ENCODE data around the gene PLXDC1. TPM values are rescaled to one million over a fixed set of nuclear protein-coding genes. Genes with fewer than 3 reads are reported as not detected.
"Not testable (repeated sequence)": the region's sequence is repeated elsewhere in the genome, so short reads cannot be mapped to it uniquely, and the experiment has no call there.

PLXDC1 gene
- total and polyA plus RNA-seq, 2 of the 13 experiments (the other 11 are each of a cell fraction or from before 2014, with no cell fraction given), result not detected

DNA sequence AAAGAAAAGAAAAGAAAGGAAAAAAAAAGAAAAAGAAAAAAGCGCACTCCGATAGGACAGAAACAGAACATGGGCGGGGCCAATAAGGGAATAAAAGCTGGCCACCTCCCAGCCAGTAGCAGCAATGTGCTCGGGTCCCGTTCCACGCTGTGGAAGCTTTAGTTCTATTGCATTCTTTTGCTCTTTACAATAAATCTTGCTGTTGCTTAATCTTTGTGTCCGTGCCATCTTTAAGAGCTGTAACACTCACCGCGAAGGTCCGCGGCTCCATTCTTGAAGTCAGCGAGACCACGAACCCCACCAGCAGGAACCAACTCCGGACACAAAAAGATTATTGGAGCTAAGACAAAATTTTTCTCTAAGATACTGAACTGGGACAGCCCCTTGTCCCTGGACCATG lies 17.7 kb upstream of the PLXDC1 start (continued):
- TF ChIP-seq ZNF30 (CRISPR knock-in tag; IDR thresholded peaks at IDR 0.05) (no peak), ZBTB38 (CRISPR knock-in tag; IDR thresholded peaks at IDR 0.05) (no peak)

DNA sequence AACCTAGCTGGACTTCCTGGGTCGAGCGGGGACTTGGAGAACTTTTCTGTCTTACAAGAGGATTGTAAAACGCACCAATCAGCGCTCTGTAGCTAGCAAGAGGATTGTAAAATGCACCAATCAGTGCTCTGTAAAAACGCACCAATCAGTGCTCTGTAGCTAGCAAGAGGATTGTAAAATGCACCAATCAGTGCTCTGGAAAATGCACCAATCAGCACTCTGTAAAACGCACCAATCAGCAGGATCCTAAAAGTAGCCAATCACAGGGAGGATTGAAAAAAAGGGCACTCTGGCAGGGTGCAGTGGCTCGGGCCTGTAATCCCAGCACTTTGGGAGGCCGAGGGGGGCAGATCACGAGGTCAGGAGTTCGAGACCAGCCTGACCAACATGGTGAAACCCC lies 17.1 kb upstream of the PLXDC1 start:
- in situ Hi-C loops (cut with HindIII; ENCODE audit: extremely low pct_ligation_motif_present, low pct_unique_long_range_greater_than_20kb), result loop anchor here (25.0 kb wide), 1 partner anchor 406 kb away; the partner anchor contains the start of gene PSMB3
- H4K20me1 ChIP-seq (ENCODE audit: insufficient read depth, low read length); H3K9me3 ChIP-seq (ENCODE audit: low read length); CTCF ChIA-PET (ENCODE audit: low intra/inter-chr PET ratio, low total read pairs); H3K36me3 ChIP-seq (replicated peaks in 1 of 2; ENCODE audit: control insufficient read depth in 1 of 2, insufficient read depth in 2 of 2, low read length in 2 of 2); DNase-seq (ENCODE audit: low spot score); H3K4me3 ChIP-seq (replicated peaks in 1 of 3; ENCODE audit: insufficient read depth in 1 of 3, low read depth in 2 of 3, low read length in 3 of 3); intact Hi-C loops (cut with micrococcal nuclease; ENCODE audit: unreplicated experiment); H2AFZ ChIP-seq (ENCODE audit: low read length); H3K79me2 ChIP-seq (ENCODE audit: insufficient read depth, low read length); BruUV-seq (replicated peaks); FAIRE-seq; H3K27ac ChIP-seq (ENCODE audit: extremely low read length, insufficient read depth, low read length); ATAC-seq; H3K4me2 ChIP-seq (ENCODE audit: low read depth, low read length); H3K9ac ChIP-seq (ENCODE audit: insufficient read depth, low read depth, low read length); POLR2A ChIA-PET: not testable (repeated sequence)
- H3K27me3 ChIP-seq (ENCODE audit: control insufficient read depth in 1 of 2, insufficient read depth in 2 of 2, low read length in 2 of 2), result peaks cover 4 to 27% of the 10 kb centered on the region in 2 experiments; a peak in 4 of 5 replicates
- TF ChIP-seq NFYC (CRISPR knock-in tag; IDR thresholded peaks at IDR 0.05), result peak; percentile 59; the same call in 1 of the 2 replicates
- TF ChIP-seq MAFF (IDR thresholded peaks at IDR 0.05; ENCODE audit: low read depth, low read length), result 0 out of 2 replicates have a peak, but pooled peaks have one; percentile 2
- TF ChIP-seq NFYB (CRISPR knock-in tag; IDR thresholded peaks at IDR 0.05), result peak; percentile 50; the same call in 1 of the 2 replicates
- TF ChIP-seq MAFK (conservative IDR thresholded peaks at IDR 0.05 in 1 of 2, IDR thresholded peaks at IDR 0.05 in 1 of 2; ENCODE audit: low read length in 2 of 2), result peak in 1 of 2 experiments; percentile 13; a peak in 1 of 4 replicates
- WGBS (ENCODE audit: low lambda C conversion rate), result 65% methylated on average over 10 of the region's 10 CpGs
- peaks cover 14% of the 10 kb centered on the region; the same call in 1 of the 2 replicates for H3K4me1 ChIP-seq (ENCODE audit: insufficient read depth, low read length)

DNA sequence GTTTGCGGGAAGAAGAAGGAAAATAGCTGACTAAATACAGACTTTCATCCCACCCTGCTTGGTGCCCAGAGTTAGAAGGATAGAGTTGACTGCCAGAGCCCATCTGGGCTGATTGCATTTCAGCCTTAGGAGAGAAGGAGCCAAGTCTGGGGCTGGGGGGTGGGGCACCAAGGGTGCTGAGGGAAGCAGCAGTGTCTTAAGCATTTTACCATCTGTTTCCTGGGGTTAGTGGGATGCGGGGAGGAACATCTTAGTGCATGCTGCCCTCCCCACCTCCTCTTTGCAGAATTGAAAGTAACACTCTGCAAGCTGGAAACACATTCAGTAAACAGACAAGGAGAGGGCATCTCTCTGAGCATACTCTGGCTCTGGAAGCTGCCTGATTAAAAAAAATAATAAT lies 16.0 kb upstream of the PLXDC1 start:
- intact Hi-C loops (cut with micrococcal nuclease; ENCODE audit: unreplicated experiment), result no loop called here

More for the DNA sequence above, 16.0 kb upstream of the PLXDC1 start:
- in situ Hi-C loops (cut with HindIII; ENCODE audit: extremely low pct_ligation_motif_present, low pct_unique_long_range_greater_than_20kb), result loop anchor here (25.0 kb wide), 1 partner anchor 405 kb away; the partner anchor contains the start of gene PSMB3
- DNase-seq (ENCODE audit: low spot score), result no peak
- CTCF ChIA-PET (ENCODE audit: low intra/inter-chr PET ratio, low total read pairs), result no interaction called here
- no peaks in the 10 kb centered on the region for H3K36me3 ChIP-seq (replicated peaks in 1 of 2; ENCODE audit: control insufficient read depth in 1 of 2, insufficient read depth in 2 of 2, low read length in 2 of 2)
- no peak for TF ChIP-seq ISX (CRISPR knock-in tag; conservative IDR thresholded peaks at IDR 0.05)
- TF ChIP-seq ZNF556 (CRISPR knock-in tag; IDR thresholded peaks at IDR 0.05; ENCODE audit: borderline replicate concordance), result no peak
- TF ChIP-seq, protein P1, sequence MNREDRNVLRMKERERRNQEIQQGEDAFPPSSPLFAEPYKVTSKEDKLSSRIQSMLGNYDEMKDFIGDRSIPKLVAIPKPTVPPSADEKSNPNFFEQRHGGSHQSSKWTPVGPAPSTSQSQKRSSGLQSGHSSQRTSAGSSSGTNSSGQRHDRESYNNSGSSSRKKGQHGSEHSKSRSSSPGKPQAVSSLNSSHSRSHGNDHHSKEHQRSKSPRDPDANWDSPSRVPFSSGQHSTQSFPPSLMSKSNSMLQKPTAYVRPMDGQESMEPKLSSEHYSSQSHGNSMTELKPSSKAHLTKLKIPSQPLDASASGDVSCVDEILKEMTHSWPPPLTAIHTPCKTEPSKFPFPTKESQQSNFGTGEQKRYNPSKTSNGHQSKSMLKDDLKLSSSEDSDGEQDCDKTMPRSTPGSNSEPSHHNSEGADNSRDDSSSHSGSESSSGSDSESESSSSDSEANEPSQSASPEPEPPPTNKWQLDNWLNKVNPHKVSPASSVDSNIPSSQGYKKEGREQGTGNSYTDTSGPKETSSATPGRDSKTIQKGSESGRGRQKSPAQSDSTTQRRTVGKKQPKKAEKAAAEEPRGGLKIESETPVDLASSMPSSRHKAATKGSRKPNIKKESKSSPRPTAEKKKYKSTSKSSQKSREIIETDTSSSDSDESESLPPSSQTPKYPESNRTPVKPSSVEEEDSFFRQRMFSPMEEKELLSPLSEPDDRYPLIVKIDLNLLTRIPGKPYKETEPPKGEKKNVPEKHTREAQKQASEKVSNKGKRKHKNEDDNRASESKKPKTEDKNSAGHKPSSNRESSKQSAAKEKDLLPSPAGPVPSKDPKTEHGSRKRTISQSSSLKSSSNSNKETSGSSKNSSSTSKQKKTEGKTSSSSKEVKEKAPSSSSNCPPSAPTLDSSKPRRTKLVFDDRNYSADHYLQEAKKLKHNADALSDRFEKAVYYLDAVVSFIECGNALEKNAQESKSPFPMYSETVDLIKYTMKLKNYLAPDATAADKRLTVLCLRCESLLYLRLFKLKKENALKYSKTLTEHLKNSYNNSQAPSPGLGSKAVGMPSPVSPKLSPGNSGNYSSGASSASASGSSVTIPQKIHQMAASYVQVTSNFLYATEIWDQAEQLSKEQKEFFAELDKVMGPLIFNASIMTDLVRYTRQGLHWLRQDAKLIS (CRISPR knock-in tag; IDR thresholded peaks at IDR 0.05), result no peak
- TF ChIP-seq ZNF260 (CRISPR knock-in tag; IDR thresholded peaks at IDR 0.05; ENCODE audit: borderline replicate concordance, low read depth), result no peak
- no peak for TF ChIP-seq ETV5 (CRISPR knock-in tag; IDR thresholded peaks at IDR 0.05; ENCODE audit: borderline replicate concordance)
- TF ChIP-seq HNRNPLL (IDR thresholded peaks at IDR 0.05; ENCODE audit: low read depth, low read length, poor library complexity, severe bottlenecking), result no peak
- no peak for TF ChIP-seq RXRB (CRISPR knock-in tag; IDR thresholded peaks at IDR 0.05; ENCODE audit: borderline replicate concordance)
- 52% methylated on average over 2 of the region's 2 CpGs for WGBS (ENCODE audit: low lambda C conversion rate)
- ATAC-seq, result no peak
- POLR2A ChIA-PET, result interaction anchor here (0.6 kb wide), 1 partner anchor 183 kb away, joined by 3 read pairs; no protein-coding TSS in a partner anchor
- H3K4me2 ChIP-seq (ENCODE audit: low read depth, low read length), result no peak overlapping the region
- H2AFZ ChIP-seq (ENCODE audit: low read length), result no peak overlapping the region
- no TSS peak for BruUV-seq (replicated peaks)
- H3K4me3 ChIP-seq (replicated peaks in 1 of 3; ENCODE audit: insufficient read depth in 1 of 3, low read depth in 2 of 3, low read length in 3 of 3), result no peak overlapping the region
- peaks cover 4 to 27% of the 10 kb centered on the region in 2 experiments; a peak in 4 of 5 replicates for H3K27me3 ChIP-seq (ENCODE audit: control insufficient read depth in 1 of 2, insufficient read depth in 2 of 2, low read length in 2 of 2)
- no peaks in the 10 kb centered on the region for H3K9me3 ChIP-seq (ENCODE audit: low read length)
- H3K9ac ChIP-seq (ENCODE audit: insufficient read depth, low read depth, low read length), result no peak overlapping the region
- FAIRE-seq, result no peak
- H3K4me1 ChIP-seq (ENCODE audit: insufficient read depth, low read length), result peaks cover 14% of the 10 kb centered on the region; the same call in 1 of the 2 replicates
- H4K20me1 ChIP-seq (ENCODE audit: insufficient read depth, low read length), result no peaks in the 10 kb centered on the region
- no peaks in the 10 kb centered on the region for H3K79me2 ChIP-seq (ENCODE audit: insufficient read depth, low read length)
- no peak overlapping the region for H3K27ac ChIP-seq (ENCODE audit: extremely low read length, insufficient read depth, low read length)
